Measurements from ENCODE around the gene GPAT3.
"Not testable (repeated sequence)": the region's sequence is repeated elsewhere in the genome, so short reads cannot be mapped to it uniquely, and the experiment has no call there.

GPAT3 gene

DNA sequence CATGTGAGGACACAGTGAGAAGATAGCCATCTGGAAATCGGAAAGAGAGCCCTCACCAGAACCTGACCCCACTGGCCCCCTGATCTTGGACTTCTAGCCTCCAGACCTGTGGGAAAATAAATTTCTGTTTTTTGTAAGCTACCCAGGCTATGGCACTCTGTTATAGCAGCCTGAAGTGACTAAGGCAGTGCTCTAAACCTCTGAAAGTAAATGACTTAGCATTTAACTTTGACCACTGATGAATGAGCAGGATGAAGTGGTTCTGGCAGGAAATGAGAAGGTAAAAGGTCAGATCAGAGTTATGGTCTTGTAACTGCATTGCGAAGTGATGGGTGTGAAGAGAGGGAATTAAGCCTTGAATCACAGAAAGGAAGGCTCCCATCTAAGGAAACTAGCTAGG is 17.0 kb downstream of the GPAT3 start:
- DNase-seq: no peak

DNA sequence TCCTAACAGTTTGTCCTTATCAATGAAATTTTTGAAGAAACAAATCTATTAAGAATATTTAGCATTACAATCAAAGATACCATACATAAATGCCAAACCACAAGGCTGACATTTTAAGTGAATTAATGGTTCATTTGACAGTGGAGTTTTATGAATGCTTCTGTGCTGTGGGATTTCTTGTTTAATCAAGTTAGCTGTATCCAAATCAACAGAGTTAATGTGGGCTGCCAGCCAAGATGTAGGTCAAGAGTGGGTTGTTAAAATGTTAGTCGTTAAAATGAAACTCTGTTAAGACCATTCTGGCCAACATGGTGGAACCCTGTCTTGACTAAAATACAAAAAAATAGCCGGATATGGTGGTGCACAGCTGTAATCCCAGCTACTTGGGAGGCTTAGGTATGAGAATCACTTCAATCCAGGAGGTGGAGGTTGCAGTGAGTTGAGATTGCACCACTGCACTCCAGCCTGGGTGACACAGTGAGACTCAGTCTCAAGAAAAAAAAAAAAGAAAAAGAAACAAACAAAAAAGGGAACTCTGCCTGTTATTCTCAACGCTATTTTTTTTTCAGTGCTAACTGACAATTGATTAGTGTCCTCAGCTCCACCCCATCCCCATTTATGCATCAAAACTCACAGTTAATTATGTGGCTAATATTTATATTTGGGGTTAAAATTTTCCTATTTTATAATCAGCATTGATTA is 20.2 kb downstream of the GPAT3 start:
- DNase-seq: no peak

DNA sequence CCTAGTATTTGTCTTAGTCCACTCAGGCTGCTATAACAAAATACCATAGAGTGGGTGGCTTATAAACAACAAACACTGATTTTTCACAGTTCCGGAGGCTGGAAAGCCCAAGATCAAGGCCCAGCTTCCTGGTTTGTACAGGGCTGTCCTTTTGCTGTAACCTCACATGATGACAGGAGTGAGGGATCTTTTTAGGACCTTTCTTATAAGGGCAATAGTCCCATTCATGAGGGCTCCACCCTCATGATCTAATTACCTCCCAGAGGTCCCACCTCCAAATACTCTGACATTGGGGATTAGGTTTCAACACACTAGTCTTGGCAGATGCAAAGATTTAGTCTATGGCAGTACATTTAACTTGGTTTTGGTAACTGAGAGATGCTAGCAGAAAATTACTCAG is 20.9 kb downstream of the GPAT3 start:
- DNase-seq: no peak

DNA sequence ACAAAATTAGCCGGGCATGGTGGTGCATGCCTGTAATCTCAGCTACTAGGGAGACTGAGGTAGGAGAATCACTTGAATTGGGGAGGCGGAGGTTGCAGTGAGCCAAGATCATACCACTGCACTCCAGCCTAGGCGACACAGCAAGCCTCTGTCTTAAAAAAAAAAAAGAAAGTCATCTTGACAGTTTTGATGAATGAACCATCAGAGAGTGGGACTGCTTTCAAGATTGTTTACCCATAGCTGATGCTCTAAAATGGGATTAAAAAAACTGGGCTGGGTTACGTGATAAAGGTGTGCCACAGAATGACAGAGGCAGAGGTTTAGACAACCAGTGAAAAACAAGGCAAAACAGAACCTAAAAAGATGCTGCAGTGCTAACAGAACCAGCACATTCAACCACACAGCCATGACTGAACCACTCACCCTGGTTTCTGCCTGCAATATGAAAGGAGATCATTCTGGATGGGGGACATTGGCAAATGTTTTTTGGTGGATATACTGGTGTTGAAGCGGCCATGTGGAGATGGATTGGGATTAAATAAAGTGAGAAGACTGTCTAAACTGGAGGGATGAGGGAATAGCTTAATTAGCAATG is 22.2 kb downstream of the GPAT3 start:
- no peak for DNase-seq

DNA sequence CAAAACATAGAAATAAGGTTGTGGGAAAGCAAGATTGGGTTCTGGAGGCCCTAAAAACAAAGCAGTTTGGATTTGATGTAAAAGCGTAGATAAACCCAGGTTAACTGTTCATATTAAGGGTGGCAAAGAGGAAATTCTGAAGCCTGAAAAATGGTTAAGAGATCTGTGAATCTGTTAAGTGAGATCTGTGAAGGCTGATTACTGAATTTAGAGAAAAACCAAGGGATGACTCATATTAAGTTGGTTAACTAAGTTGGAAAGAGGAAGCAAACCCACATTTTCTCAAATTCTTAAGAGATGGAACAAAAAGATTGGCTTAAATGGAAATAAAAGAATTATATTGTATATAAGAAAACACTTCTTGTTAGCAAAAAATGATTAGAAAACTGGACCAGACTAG is 22.8 kb downstream of the GPAT3 start:
- DNase-seq: no peak

DNA sequence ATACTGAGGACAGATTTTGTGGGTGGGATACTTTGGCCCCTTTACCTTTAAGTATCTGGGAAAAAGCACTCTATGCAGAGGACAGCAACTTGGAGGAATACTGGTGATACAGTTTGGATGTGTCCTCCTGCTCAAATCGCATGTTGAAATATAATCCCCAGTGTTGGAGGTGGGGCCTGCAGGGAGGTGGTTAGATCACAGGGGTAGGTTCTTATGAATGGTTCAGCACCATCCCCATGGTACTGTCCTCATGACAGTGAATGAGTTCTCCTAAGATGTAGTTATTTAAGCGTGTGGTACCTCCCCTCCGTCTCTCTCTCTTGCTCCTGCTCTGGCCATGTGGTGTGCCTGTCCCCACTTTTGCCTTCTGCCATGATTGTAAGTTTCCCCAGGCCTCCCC is 24.6 kb downstream of the GPAT3 start:
- DNase-seq: no peak

DNA sequence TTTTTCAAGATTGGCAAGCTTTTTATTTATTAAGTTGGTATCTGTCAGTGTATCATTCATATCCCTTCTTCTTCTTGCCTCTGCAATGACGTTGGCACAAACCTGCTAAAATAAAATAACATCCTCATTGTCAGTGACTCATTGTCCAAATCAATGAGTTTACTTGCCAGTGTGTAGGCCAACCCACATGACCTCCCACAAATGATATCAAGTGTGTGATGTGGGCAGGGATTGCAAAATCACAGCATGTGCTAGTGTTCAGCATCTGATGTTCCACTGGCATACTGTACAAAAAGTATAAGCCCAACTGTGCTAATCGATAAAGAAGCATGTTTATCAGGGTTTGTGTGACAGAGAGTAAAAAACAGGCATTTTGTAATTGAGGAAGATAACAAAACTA is 25.5 kb downstream of the GPAT3 start:
- DNase-seq: no peak

DNA sequence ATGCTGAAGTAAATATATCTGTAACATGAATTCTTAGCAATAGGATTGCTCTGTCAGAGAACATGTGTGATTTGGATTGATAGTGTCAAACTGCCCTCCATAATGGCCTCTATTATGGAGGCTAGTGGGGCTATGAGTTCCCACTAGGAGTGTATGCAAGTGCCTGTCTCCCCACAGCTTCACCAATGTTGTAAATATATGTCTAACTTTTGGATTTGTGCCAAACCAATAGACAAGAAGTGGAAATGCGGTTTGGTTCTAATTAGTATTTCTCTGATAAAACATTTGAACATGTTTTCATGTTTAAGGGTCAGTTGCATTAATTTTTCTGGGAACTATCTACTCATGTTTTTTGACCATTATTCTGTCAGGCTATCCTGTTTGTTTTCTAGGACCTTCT is 28.1 kb downstream of the GPAT3 start:
- DNase-seq: no peak

DNA sequence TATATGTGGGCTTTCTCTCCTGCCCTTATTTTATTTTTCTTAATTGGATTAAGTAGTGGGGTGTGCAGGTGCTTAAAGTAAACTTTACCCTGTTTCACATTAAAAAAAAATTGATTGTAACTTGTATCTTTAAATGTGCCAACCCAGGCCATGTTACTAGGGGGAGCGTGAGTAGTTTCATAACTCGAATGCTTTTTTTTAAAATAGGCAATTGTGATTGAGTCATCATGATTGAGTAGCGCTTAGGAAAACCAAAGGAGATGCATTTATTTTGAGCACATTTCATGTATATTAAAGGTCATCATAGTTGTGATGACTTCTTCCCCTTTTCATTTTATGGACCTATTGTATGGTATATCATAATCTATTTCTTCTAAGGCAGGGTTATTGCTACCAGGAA is 32.2 kb downstream of the GPAT3 start:
- DNase-seq: no peak

DNA sequence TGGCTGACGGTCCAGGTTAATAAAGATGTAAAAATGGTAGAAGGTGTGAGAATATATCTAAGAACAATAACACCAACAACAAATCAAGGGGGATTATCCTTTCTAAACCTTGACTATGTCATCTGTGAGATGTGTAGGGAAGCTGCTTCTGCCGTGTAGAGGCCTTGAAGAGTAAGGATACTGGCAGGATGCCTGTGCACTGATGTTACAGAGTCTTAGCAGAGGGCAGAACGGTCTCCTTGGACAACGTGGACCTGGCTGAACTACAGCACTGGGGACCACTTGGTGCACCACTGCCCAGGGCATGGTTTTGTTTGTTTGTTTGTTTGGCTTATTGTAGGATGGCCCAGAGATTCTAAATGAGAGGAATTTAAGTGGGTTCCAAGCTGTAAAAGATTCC is 33.5 kb downstream of the GPAT3 start:
- DNase-seq: no peak

DNA sequence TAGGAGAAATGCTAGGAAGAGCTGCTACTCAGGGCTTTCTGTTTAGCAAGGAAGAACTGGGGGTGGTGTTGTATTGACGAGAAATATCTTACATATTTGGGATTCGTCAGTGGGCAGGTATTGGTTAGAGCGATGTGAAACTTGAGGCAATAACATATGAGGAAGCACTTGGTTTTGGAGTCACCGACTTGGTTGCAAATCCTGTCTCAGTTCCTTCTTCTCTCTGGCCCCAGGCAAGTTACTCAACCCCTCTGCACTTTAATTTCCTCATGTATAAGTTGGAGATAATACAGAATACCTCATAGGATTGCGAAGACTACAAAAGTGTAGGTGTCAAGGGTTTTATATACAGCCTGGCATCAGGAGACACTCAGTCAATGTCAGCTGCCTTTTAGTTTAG is 34.1 kb downstream of the GPAT3 start:
- DNase-seq: peak; percentile 13

DNA sequence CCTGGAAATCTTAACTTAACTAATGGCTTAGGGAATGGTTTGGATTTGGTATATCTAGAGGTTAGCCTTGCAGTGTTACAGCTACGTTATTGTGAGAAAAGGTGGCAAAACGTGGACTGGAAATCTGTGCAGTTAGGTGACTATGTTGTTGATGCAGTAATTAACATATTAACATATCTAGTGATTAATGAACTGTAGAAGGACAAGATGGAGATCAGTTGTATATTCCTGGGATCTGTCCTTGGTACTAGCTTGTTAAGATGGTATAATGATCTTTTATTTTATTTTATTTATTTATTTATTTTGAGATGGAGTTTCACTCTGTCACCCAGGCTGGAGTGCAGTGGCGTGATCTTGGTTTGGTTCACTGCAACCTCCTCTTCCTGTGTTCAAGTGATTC is 36.9 kb downstream of the GPAT3 start:
- DNase-seq: no peak

DNA sequence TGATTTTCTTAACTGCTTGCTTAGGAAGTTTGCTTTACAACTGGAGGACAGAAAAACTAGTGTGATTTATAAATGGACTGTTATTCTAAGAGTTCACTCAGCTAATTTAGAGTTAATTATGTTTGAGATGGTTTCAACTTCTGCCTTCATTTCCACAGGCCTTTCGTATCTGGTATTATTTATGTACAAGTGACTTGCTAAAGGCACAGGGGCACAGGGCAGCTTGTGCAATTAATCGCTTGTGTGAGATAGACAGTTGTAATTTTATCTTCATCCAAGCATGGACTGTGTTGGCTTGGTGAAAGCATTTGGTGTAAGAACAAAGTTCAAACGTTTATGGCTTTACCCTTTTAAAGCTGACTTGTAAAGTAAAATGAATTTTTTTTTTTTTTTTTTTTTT is 38.3 kb downstream of the GPAT3 start:
- DNase-seq: no peak

DNA sequence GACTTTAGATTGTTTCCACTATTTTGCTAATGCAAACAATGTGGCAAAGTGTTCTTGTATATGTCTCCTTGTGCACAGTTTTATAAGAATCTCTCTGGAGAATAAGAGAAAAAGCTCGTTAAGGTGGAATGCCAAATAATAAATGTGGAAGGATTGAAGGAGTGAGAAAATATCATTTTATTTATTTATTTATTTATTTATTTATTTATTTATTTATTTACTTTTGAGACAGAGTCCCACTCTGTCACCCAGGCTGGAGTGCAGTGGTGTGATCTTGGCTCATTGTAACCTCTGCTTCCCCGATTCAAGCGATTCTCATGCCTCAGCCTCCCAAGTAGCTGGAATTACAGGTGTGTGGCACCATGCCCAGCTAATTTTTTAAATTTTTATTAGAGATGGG is 40.3 kb downstream of the GPAT3 start:
- not testable (repeated sequence) for DNase-seq

DNA sequence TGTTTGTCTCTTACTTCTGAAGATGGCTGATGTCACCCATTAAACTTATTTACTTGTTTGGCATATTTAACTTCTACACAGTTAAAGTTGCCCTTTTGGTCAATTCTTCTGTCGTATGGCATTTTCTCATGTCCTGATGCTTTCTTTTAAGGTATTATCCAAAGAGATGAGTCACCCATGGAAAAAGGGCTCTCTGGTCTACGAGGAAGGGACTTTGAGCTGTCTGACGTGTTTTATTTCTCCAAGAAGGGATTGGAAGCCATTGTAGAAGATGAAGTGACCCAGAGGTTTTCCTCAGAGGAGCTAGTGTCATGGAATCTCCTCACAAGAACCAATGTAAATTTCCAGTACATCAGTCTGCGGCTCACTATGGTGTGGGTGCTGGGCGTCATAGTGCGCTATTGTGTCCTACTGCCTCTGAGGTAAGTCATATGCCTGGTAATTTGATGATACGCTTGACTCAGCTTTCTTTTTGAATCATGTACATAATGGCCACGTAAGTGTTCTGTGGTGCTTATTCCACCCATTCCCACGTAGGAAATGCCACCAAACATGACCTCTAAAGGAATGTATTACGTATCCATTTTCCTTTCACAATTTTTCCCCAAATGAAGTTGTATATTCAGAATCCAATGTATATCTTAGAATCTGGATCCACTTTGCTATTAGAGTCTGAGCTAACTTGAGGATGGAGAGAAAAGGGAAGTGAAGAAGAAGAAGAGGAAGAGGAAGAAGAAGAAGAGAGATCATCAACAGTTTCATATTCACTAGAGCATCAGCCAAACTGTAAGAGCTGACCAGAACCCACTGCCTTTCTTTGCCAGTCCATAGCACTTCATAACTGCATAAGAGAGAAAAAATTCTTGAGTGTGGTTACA is 45.7 kb downstream of the GPAT3 start:
- DNase-seq: no peak

DNA sequence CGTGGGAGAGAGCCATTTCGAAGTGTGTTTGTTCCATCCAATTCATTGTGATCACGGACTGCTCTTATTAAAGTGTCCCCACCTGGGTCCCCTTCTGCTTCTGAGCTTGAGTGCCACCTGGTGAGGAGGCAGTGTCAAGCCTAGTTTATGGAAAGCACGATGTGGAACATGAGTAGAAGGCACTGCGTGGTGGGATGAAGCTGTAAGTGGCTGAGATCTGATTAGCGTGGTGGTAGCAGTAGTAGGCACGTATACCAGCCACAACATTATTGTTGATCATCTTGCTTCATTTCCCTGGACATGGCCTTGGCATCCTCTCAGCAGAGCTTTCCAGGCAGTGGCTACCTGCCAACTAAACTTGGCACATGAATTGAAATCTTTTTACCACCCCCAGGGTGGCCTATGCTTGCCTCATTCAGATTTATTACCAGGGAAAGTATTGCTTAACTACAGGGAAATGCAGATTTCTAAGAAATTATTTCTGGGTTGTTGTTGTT is 46.4 kb downstream of the GPAT3 start:
- DNase-seq: peak; percentile 3

DNA sequence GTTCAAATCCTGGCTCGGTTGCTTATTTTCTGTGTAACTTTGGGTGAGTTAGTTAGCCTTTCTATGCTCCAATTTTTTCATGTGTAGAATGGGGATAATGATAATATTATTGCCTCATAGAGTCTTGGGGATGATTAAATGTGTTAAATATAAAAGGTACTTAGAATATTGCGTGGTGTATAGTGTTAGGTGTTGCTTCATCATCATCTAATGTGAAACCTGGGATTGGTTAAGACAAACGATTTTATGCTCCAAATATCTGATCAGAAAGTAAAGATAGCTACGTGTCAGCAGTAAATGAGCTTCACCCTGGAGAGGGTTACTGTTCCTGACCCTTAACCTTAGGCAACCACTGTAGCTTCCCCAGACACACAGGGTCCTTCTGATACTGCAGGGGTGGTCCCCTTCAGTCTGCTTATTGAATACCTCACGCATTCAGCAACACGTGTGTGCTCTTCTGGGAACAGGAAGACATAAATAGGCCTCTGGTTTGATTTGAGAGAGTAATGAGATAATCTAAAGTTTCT is 50.1 kb downstream of the GPAT3 start:
- no peak for DNase-seq

DNA sequence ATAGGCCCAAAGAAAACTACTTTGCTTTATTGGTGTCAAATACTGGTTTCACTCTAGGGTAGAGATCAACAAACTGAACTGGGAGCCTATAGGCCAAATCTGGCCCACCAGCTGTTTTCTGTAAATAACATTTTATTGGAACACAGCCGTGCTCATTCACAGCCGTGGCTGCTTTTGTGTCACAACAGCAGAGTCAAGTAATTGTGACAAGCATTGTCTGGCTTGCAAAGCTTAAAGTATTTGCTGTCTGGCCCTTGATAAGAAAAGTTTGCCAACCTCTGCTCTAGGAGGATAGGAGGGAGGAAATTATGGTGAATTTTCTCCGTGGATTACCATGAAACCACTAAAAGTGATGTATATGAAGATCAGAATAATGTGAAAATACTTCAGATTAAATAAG is 53.4 kb downstream of the GPAT3 start:
- no peak for DNase-seq

DNA sequence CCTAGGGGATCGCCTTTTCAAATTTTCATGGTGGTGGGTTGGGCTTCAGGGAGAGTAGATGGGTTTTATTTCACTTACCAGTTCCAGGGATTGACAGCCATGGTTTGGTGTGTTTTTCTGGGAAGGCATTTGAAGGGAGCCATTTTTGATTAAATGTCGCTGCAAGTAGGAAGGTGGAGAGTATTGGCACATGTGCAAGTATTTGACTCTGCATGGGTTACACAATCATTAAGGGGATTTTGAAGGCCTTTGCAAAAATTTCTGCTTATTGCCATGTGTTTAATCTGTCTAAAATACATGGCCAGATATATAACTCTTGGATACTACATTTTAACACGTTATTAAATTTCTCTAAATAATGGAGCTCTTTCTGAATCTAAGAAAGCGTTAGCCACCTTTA is 55.1 kb downstream of the GPAT3 start:
- no peak for DNase-seq

DNA sequence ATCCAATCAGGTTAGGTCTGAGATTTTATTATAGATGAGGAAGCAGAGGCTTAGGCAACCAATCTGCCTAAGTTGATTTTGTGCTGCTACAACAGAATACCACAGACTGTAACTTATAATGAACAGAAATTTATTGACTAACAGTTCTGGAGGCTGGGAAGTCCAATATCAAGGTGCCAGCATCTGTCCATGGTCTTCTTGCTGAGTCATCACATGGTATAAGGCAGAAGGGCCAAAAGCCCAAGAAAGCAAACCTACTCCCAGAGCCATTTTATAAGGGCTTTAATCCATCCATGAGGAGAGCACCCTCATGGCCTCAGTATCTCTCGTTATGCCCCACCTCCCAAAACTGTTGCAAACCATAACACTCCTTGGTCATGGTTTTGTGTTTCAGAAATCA is 55.8 kb downstream of the GPAT3 start:
- no peak for DNase-seq

DNA sequence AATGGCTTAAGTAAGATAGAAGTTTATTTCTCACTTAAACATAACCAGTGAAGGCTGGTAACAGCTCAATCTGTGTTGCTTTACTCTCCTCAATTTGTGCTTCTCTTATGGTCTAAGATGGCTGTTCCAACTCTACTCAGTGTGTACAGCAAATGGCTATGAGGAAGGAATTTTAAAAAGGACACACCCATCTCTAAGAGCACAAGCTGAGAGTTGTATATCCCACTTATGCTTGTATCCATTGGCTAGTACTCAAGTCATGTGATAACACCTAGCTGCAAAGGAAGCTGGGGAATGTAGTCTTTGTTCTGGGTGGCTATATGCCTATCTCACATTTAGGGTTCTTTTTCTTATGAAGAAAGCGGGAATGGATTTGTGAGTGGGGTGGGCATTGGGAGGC is 63.3 kb downstream of the GPAT3 start:
- no peak for DNase-seq

DNA sequence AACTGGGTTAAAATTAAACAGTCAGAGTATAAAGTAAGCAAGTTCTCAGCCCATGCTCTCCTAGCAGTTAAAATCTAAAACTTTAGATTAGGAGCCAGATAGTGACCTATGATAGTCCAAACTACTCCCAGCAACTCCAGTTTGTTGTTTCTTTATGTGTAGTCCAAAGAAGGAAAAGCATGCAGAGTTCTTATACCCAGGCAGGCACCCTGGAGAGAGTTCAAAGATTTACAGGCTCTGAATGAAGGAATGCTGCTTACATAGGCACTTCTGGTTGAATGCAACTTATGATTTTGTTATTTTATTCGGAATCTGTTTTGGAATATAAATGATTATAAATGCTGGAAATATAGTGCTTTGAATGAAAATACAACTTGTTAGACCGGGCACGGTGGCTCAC is 67.2 kb downstream of the GPAT3 start:
- no peak for DNase-seq

DNA sequence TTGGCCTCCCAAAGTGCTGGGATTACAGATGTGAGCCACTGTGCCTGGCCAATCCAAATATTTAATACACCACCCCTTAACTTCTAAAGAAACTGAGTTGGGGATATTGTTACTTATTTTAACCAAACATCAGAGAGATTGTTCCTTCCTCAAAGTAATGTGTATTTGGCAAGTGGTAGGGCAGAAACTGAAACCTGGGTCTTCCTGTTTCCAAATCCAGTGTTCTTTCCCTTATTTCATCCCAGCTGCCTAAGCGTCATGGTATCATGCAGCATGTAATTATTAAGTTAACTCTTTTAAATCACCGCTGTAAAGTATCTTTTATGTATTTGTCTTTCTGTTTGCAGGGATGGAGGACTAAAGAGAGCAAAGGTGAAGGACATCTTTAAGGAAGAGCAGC is 68.4 kb downstream of the GPAT3 start:
- no peak for DNase-seq

DNA sequence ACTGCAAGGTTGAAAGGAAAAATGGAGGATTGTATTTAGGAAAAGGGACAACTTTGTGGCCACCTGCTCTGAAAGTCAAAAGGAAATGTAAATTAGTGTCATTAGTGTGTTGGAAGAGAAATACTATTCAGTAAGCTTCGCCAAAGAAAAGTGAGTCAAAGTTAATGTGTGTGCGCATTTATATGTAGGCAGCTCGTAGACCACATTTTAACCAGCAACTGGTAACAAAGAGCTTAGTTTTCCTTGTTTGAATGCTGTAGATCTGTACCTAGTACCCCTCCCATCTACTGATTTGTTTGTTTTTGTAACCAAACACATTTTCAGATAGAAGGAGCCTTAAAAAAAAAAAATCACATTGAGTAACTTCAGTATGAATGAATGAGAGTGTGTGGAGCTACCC is 69.3 kb downstream of the GPAT3 start:
- no peak for DNase-seq
